ENCODE measurements around the gene KRT6B.

DNA sequence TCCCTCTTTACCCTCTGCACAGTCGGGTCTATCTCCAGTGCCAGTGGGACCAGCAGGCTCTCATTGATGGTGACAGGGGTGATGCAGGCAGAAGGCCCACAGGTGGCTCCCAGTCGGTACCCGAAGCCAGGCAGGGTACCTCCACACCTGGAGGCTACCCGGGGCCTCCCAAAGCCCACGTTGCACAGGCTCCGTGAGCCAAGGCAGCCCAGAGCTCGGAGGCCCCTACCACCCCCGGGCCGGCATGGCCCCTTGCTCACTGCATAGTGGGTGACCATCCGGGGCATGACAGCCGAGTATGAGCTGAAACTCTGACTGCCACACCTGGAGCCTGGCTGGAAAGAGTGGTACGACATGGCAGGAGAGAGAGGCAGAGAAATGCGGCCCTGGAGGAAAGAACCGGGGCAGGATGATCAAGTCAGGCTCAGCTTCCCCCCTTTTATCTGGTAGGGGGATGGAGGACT, 46.0 kb downstream of the KRT6B start, which contains the start of gene KRT82:
- TF ChIP-seq RNF2 (IDR thresholded peaks at IDR 0.05; ENCODE audit: borderline replicate concordance, low read depth, low read length, missing control alignments, poor library complexity, severe bottlenecking) (no peak), TBP (IDR thresholded peaks at IDR 0.05; ENCODE audit: low read depth, low read length) (no peak), CTCF (IDR thresholded peaks at IDR 0.05; ENCODE audit: control extremely low read depth in 1 of 3, insufficient read depth in 1 of 3, low read depth in 1 of 3, low read length in 3 of 3) (no peak), POLR2AphosphoS5 (IDR thresholded peaks at IDR 0.05; ENCODE audit: low read depth, low read length) (no peak), POLR2A (IDR thresholded peaks at IDR 0.05; ENCODE audit: control extremely low read depth in 1 of 2, low read depth in 2 of 2, low read length in 2 of 2) (no peak), RAD21 (IDR thresholded peaks at IDR 0.05 in 1 of 2, conservative IDR thresholded peaks at IDR 0.05 in 1 of 2; ENCODE audit: low read depth in 2 of 2, low read length in 2 of 2) (no peak), SAP30 (IDR thresholded peaks at IDR 0.05; ENCODE audit: insufficient read depth, insufficient replicate concordance, low read length) (no peak), SIN3A (conservative IDR thresholded peaks at IDR 0.05 in 1 of 2, IDR thresholded peaks at IDR 0.05 in 1 of 2; ENCODE audit: low read depth in 1 of 2, low read length in 2 of 2) (no peak), TEAD4 (IDR thresholded peaks at IDR 0.05; ENCODE audit: low read depth, low read length) (no peak), CEBPB (IDR thresholded peaks at IDR 0.05; ENCODE audit: low read depth, low read length) (no peak), EZH2 (IDR thresholded peaks at IDR 0.05; ENCODE audit: low read depth, low read length, severe bottlenecking) (no peak)
- TF ChIP-seq, protein P1, sequence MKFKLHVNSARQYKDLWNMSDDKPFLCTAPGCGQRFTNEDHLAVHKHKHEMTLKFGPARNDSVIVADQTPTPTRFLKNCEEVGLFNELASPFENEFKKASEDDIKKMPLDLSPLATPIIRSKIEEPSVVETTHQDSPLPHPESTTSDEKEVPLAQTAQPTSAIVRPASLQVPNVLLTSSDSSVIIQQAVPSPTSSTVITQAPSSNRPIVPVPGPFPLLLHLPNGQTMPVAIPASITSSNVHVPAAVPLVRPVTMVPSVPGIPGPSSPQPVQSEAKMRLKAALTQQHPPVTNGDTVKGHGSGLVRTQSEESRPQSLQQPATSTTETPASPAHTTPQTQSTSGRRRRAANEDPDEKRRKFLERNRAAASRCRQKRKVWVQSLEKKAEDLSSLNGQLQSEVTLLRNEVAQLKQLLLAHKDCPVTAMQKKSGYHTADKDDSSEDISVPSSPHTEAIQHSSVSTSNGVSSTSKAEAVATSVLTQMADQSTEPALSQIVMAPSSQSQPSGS (IDR thresholded peaks at IDR 0.05; ENCODE audit: low read length), result no peak
